ENCODE measurements around the gene LUC7L3.
"Not testable (repeated sequence)": the region's sequence is repeated elsewhere in the genome, so short reads cannot be mapped to it uniquely, and the experiment has no call there.

LUC7L3 gene

DNA sequence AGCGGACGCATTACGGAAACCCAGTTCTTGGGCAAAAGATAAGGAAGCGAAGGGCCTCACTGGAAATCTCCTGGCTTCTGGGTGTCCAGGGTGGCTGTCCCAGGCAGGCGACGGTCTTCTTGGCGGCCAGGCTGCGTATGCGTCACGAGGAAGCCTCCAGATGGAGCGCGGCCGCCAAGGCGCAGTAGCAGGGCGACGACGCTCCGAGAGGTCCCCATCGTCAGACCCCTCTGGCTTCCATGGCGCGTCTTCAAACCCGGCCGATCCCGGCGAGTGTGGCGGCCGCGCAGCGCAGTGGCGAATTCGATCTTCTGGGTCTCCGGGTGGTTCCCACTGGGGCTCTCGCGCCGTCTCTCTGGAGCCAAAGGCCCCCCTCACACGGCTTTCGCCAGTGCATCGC, 61.8 kb downstream of the LUC7L3 start:
- DNase-seq (ENCODE audit: low read depth in 3 of 3, low spot score in 1 of 3) = no peak

DNA sequence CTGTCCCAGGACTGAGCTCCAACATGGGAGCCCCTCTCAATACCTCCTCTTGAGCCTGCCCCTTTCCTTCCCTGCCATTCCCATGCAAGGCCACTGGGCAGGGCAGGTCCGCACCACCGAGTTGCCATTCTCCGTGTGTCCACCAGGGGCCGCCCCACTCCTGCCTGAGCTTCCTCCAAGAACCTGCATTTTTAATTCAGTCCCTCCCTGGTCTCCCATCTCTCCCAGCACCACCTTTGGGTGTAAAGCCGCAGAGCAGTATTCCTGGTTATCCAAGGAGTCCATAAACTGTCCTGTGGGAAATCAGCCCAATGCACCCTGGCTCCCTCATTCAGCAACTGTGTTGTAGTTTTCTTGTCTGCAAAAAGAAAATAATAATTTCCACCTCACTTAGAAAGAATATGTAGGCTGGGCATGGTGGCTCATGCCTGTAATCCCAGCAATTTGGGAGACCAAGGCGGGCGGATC, 63.8 kb downstream of the LUC7L3 start:
- peak; percentile 32 to 72 (median 56) for DNase-seq (ENCODE audit: low read depth in 3 of 3, low spot score in 1 of 3)

DNA sequence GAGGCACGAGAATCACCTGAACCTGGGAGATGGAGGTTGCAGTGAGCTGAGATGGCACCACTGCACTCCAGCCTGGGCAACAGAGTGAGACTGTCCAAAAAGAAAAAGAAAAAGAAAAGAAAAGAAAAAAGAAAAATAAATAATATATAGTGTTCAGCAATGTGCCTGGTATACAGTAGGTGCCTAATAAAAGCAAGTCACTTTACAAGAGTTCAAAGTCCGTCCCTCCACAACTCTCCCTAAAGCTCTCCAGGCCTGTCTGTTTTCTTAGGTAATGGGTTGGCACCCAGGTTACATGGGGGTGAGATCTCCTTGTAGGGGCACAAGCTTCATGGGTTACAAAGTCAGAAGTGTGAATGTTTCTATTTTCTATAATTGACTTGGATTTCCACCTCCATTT, 64.5 kb downstream of the LUC7L3 start:
- DNase-seq (ENCODE audit: low read depth in 3 of 3, low spot score in 1 of 3) = no peak

DNA sequence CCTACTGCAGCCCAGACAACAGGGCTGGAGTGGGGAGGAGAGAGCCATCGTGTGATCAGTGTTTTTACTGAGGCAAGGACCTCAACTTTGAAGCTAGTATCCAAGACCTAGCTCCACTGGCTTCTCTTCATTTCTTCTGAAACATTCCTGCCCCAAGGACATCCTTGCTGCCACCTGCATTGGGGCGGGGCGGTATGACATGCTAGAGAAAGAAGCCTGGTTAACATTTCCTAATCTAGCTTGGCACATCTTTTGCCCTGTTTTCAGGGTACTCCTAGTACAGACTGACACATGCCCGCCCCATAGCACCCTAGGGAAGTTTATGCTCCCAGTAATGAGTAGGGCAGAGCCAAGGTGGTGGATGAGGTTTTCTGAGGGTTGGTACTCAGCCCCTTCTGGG, 65.7 kb downstream of the LUC7L3 start:
- no peak for DNase-seq (ENCODE audit: low read depth in 3 of 3, low spot score in 1 of 3)

DNA sequence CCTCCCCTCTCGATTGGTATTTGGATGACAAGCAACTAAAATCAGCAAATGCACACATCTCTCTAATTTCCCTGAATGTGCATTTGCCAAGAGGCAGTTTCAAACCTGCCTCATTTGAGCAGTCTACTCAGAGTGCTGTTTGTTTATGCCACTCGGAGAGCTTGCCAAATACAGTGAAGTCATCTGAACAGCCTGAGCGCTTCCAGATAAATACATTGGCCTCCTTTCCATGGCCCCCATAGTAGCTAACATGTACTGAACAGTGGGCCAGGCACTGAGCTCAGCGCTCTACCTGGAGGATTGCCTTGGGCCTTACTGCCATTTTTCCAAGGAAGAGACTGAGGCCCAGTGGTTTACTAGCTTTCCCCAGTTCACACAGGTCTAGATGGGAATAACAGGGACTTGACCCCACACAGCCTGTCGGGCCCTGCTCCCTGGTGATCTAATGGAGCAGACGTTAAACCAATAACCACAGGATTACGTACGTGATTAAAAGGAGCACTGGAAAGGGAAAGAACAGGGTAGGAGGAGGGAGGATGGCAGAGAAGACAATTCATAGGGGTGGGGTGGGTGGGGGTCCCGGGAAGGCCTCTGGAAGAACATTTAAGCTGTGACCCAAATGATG, 66.7 kb downstream of the LUC7L3 start:
- no peak for DNase-seq (ENCODE audit: low read depth in 3 of 3, low spot score in 1 of 3)

DNA sequence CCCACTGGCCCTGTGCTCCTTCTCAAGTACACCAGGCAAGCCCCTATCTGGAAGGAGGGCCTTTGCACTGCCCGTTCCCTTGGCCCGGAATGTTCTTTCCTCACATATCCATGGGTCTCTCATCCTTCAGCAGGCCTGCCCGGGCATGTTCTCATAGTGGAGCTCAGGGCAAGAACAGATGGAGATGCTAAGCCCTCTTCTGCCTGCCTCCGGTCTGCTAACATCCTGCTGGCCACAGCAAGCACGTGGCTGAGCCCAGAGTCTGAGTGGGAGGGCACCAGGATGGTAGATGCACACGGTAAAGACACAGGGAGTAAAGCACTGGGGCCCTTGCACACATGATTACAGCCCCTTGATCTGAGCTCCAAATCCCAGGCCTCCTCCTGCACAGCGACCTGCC, 67.7 kb downstream of the LUC7L3 start:
- DNase-seq (ENCODE audit: low read depth in 3 of 3, low spot score in 1 of 3) = no peak

DNA sequence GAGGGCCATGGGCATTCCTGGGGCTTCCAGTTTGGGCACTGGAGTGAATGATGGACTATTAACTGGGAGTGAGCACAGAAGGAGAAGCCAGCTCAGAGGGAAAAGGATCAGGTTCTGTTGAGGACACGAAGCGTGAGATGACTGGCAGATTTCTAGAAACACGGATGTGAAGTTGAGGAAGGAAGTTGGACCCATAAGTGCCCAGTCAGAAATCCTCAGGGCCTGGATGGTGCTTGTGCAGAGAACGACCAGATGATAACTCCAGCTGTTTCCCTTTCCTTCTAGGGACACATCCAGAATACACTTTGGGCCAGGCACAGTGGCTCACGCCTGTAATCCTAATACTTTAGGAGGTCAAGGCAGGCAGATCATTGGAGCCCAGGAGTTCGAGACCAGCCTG, 71.2 kb downstream of the LUC7L3 start:
- no peak for DNase-seq (ENCODE audit: low read depth in 3 of 3, low spot score in 1 of 3)

DNA sequence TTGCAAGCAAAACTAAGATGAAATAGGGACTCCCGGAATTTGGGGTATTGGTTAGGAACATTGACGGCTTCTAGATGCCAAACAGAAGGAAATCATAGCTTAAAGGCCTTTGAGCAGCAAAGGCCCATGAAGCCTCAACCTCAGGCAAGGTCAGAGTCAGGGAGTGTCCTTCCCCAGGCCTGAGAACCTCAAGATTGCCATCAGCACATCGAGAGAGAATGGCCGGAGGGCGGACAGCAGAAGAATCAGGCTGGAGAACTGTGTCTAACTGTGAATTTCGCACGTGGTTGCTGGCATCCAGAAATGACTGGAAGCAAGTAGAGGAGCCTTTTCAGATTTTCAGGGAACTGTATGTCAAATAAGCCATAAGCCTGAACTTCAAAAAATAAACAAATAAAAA, 72.7 kb downstream of the LUC7L3 start:
- no peak for DNase-seq (ENCODE audit: low read depth in 3 of 3, low spot score in 1 of 3)

DNA sequence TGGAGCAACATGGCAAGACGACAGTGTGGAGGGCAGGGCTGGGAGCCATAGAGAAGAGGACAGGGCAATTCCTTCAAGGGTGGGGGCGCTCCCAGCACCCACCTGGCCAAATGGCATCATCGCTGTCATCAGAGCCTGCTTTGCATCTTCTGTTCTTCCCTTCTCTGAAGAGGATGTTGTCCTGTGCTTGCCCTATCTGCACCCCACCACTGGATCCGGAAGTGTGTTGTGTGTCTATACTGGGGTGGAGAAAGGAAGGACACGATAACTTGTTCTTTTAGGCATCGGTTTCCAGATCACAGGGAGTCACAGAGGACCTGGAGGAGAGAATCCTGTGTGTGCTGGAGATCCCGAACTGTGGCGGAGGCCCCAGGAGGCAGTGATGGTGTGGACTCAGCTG, 73.6 kb downstream of the LUC7L3 start:
- DNase-seq (ENCODE audit: low read depth in 3 of 3, low spot score in 1 of 3) = no peak

DNA sequence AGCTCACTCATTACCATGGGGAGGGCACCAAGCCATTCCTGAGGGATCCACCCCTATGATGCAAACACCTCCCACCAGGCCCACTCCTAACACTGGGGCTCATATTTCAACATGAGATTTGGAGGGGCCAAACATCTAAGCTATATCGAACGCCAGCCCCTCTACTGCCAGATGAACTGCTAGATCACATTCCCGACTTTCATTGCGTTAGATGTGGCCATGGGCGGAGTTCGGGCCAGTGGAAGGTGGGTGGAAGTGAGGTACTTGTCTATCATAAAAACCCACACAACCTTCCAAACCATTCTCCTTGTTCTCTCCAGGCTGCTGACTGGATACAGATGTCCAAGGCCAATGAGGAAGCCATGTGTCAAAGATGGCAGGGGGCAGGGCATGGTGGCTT, 75.0 kb downstream of the LUC7L3 start:
- no peak for DNase-seq (ENCODE audit: low read depth in 3 of 3, low spot score in 1 of 3)

DNA sequence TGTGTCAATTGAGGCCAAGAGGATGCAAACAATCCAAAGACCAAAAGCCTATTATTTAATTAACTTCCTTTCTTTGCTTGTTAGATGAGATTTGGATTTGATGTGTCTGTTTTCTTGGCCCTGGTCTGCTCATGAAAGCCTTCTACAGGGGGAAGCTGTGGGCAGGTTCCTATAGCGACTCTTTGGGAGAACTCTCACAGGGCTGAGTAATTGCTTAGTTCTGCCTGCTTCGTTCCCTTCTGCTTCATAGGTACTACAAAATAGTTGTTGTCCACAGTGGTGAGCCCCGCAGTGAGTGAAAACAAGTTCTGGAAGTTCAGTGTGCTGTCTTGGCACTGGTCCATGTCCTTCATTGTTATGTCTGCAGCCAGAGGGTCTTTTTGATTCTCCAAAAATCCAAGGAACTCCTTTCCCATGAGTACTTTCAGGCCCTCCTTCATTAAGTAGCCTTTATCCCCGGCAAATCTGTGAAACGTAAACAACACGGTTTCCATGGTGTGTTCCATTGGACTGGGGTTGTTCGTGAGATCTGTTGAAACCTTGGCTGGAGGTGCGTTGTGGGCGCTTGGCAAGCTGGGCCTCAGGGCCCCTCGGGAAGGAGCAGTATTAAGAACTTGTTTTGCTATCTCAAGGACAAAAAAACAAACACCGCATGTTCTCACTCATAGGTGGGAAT, 77.9 kb downstream of the LUC7L3 start:
- no peak for DNase-seq (ENCODE audit: low read depth in 3 of 3, low spot score in 1 of 3)

DNA sequence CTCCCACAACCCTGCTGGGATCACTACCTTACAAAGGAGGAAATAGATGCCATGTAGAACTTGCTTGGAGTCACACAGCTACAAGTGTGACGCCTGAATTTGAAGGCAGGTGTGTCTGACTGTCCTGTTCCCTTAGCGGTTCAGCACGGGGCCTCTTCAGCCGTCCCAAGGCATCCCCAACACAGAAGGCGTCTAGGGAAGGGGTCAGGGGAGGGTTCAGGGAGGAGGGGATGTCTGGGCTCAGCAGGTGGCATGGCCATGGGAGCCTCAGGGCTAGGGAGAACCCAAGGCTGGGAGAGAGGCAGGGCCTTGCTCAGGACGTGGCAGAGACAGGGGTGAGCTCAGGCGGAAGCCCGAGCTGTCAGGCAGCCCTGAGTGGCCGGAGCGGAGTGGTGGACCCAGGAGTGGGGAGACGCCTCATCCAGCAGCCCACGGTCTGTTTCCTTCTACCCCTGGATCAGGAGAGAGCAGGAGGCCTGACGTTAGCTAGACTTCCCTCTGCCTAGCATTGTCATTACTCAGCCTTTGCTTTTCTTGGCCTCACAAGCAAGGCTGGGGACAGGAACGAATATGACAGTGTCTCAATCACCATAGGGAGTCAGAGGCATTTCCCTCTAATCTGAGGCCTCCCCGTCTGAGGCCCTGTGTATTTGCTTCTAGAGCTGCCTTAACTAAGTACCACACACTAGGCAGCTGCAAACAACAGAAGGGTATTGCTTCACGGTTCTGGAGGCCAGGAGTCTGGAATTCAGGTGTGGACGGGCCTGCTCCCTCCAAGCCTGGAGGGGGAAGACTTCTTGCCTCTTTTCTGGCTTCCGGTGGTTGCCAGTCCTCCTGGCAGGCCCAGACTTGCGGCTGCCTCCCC, 79.3 kb downstream of the LUC7L3 start:
- no peak for DNase-seq (ENCODE audit: low read depth in 3 of 3, low spot score in 1 of 3)

DNA sequence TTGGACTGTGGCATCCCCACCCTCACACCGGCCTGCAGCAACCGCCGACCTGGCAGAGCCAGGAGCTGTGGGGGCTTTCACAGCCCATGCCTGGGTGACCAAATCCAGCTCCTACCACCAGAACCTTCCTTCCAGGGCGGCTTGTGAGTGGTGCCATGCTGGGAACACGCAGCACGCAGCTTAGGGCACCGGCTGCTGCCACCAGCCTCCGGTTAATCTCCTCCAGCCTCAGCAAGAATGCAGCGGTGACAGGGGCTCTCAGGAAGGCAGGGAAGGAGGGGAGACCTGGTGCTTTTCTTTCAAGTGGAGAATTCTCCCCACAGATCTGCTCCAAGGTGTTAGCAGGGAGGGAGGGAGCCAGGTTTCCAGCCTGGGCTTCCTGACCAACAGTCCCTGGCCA, 80.2 kb downstream of the LUC7L3 start:
- DNase-seq (ENCODE audit: low read depth in 3 of 3, low spot score in 1 of 3) = no peak

DNA sequence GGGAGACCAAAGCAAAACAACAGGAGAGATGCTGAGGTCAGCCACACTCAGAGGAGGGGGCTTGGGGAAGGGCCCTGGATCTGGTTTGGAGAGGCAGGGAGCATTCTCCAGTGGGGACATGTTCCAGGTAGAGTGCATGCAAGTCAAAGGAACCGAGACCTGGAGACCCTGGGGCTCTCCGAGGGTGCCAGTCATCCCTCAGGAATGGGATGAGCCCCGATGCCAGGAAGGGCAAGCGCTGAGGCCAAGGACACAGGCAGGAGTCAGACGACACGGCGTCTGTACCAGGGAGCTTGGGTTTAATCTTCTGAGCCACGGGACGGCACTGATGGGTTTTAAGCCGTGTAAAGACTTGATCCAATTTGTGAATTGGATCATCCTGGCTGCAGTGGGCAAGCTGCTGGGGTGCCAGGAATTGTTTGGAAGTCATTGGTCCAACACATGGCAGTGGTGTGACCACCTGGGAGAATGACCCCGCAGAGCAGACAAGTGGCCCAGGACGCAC, 80.8 kb downstream of the LUC7L3 start:
- DNase-seq (ENCODE audit: low read depth in 3 of 3, low spot score in 1 of 3) = no peak

DNA sequence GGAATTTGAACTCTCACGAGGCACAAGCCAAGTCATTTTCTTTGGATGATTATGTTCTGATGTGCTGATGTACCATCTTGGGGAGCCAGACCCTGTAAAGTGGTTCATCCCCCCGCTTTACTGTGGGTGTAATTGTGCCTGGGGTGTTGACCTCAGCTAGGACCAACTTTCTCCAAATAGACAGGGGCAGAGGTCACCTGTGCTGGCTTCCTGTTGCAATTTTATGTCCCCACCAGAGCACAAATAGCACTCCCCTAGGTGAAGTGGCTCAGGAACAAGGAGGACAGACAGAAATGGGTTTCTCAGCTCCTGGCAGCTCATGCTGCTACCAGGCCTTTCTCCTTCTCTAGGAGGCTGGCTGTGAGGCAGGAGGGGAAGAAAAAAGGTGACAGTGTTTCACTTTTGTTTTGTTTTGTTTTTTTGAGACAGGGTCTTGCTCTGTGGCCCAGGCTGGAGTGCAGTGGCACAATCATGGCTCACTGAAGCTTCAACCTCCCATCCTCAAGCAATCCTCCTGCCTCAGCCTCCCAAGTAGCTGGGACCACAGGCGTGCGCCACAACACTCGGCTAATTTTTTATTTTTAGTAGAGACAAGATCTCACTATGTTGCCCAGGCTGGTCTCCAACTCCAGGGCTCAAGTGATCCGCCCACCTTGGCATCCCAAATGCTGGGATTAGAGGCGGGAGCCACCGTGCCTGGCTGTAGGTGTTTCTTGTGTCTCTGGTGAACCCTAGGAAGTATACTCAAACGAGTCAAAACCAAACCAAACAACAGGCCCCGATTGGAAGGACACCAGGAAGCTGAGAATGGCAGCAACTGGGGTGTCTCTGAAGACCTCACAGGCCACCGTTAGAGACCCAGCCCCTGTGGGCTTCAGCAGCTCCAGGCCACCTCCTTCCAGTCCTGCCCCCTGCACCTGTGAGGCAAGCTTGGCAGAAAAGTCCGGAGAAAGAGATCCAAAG, 83.5 kb downstream of the LUC7L3 start:
- no peak for DNase-seq (ENCODE audit: low read depth in 3 of 3, low spot score in 1 of 3)

DNA sequence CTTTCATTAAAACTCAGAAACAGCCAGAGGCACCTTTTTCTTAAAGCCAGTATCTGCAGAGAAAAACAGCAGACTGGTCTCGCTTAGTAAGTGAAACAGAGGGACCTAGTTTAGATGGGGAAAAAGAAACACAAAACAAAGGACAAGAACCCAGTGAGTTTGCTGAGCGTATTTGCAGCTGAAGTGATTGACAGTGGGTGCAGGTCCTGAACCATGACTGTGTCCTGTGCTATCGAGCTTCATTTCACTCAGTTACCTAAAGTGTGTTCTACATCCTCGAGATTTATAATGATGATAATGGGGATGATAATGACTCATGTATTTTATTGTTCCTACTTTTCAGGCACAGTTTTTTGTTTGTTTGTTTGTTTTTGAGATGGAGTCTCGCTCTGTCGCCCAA, 84.3 kb downstream of the LUC7L3 start:
- no peak for DNase-seq (ENCODE audit: low read depth in 3 of 3, low spot score in 1 of 3)

DNA sequence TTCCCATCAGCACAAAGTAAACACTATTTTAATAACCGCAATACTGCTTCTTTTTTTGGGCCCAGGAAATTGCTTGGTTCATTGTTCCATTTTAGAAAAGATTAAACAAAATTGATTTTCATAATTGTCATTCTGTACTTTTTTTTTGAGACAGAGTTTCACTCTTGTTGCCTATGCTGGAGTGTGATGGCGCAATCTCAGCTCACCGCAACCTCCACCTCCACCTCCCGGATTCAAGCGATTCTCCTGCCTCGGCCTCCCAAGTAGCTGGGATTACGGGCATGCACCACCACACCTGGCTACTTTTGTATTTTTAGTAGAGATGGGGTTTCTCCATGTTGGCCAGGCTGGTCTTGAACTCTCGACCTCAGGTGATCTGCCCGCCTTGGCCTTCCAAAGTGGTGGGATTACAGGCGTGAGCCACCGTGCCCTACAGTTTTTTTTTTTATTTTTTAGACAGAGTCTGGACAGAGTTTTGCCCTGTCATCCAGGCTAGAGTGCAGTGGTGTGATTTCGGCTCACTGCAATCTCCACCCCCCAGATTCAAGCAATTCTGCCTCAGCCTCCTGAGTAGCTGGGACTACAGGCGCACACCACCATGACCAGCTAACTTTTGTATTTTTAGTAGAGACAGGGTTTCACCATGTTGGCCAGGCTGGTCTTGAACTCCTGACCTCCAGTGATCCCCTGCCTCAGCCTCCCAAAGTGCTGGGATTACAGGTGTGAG, 85.5 kb downstream of the LUC7L3 start:
- not testable (repeated sequence) for DNase-seq (ENCODE audit: low read depth in 3 of 3, low spot score in 1 of 3)

DNA sequence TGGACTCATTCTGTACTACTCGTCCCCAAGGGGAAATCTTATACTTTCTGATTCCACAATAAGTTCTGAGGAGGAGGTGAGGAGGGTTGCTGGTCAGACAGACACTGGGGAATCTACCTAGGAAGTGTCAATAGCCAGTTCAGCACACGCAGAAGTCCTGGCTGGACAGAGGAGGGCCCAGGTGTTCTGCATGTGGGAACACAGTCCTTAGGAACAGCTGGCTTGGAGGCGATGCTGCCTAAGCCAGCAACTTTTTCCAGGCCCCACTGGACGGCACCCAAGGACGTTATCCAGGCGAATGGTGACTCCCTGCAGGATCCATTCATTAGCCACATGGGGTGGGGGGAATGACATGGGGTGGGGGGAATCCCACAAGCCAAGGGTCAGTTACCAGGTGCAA, 86.1 kb downstream of the LUC7L3 start:
- no peak for DNase-seq (ENCODE audit: low read depth in 3 of 3, low spot score in 1 of 3)

All from stimulated activated CD4-positive, alpha-beta T cell treated with anti-CD3 and anti-CD28 coated beads, TNF-alpha, amount 100 ng/mL, for 1 hour (primary cell).